Activated T-helper 2 cell treated with anti-CD3 and anti-CD28 coated beads, Interferon-gamma antibody, Interleukin-2, Interleukin-4, amounts not matched to agents 10 μg/mL and 5 μg/mL and 100 μg/mL, durations not matched to agents 14 hours and 24 hours and 36 hours (primary cell): ENCODE data around the gene USP3. TPM values are rescaled to one million over a fixed set of nuclear protein-coding genes. Genes with fewer than 3 reads are reported as not detected.
"Not testable (repeated sequence)": the region's sequence is repeated elsewhere in the genome, so short reads cannot be mapped to it uniquely, and the experiment has no call there.

Experiments used
- DNase-seq: peaks from one replicate; pipeline ENCODE4 v3.0.0; 2021; ENCODE audit warnings: low spot score
- H3K27ac Mint-ChIP-seq: one replicate; pipeline ENCODE4 v1.8.0; 2021; ENCODE audit warnings: mixed read lengths
- H3K27me3 Mint-ChIP-seq: one replicate; pipeline ENCODE4 v1.8.0; 2021; ENCODE audit warnings: low read depth, mixed read lengths
- H3K36me3 Mint-ChIP-seq: one replicate; pipeline ENCODE4 v1.8.0; 2021; ENCODE audit warnings: low read depth, mixed read lengths
- H3K4me1 Mint-ChIP-seq: one replicate; pipeline ENCODE4 v1.8.0; 2021; ENCODE audit warnings: low read depth, mixed read lengths
- H3K4me3 Mint-ChIP-seq: one replicate; pipeline ENCODE4 v1.8.0; 2021; ENCODE audit warnings: low read depth, mild to moderate bottlenecking, moderate library complexity, mixed read lengths
- H3K9me3 Mint-ChIP-seq: one replicate; pipeline ENCODE4 v1.8.0; 2021; ENCODE audit warnings: mixed read lengths
- intact Hi-C: fragments of 100-400 bp; cut with micrococcal nuclease; formaldehyde crosslinking; loops from one replicate; pipeline ENCODE4 v1.15.1; 2023
- total RNA-seq: library from RNA; stranded (reverse); gene quantifications from 2 replicates; pipeline ENCODE4 v1.2.3, GENCODE V29; 2022

Gene USP3
- total RNA-seq, 1 donor from 2014 or later = 47.6 TPM

DNA sequence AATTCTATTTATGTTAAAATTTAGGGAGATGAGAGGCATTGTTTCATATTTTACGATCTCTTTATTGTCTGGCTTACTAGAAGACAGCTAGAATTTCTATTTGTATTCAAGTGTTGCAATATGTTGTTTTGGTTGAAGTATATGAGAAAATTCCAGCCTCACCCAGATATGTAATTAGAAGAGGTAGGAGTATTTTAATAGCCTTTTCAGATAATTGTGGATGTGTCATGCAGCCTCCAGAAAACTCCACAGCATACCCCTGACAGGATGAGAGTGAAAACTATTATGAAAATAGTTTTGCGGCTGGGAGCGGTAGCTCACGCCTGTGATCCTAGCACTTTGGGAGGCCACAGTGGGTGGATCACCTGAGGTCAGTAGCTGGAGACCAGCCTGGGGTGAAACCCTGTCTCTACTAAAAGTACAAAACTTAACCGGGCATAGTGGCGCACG, 21.5 kb upstream of the USP3 start:
- intact Hi-C loops = loop anchor here (5.0 kb wide), 1 partner anchor 119 kb away; no protein-coding TSS in a partner anchor
- no peak overlapping the region for H3K27ac Mint-ChIP-seq
- no peak overlapping the region for H3K4me3 Mint-ChIP-seq
- peaks cover 1% of the 10 kb centered on the region for H3K27me3 Mint-ChIP-seq
- H3K9me3 Mint-ChIP-seq = no peaks in the 10 kb centered on the region
- DNase-seq = no peak
- peaks cover 59% of the 10 kb centered on the region for H3K4me1 Mint-ChIP-seq
- H3K36me3 Mint-ChIP-seq = no peaks in the 10 kb centered on the region

DNA sequence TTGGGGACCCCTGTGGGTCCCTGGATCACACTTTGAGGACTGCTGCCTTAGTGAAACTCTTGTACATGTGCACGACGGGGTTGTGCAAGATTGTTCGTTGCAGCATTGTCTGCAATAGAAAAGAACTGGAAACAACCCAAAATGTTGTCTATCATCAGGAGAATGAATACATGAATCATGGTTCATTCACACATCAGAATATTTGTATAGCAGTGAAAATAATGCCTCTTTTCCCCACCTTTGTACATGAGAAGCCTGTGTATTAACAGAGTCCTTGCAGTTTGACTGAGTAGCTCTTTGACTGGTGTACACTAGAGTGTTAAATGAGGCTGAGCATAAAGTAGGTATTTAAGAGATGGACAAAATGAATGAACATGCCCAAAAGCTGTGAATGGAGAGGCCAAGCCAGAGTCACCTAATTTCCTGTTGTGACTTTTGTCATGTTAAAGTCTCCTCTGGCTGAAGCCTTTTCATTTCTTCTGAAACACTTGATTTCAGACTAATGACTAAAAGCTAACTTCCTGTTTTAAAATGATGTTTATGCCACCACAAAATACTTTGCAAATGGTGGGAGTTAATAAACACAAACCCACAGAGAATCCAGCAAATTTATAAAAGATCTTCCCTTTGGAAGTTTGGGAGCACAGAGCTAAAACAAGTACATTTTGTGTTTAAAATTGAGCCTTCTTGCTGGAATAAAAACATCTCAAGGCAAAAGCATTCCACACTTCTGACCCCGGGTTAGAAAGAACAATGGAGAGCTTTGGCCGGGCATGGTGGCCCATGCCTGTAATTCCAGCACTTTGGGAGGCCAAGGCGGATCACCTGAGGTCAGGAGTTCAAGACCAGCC, 20.6 kb upstream of the USP3 start:
- no peak for DNase-seq
- Mint-ChIP-seq H3K4me3 (no peak overlapping the region), H3K4me1 (peaks cover 54% of the 10 kb centered on the region), H3K27ac (peak overlapping the region; percentile 61), H3K27me3 (peaks cover 1% of the 10 kb centered on the region), H3K9me3 (no peaks in the 10 kb centered on the region), H3K36me3 (no peaks in the 10 kb centered on the region)
- intact Hi-C loops = loop anchor here (5.0 kb wide), 1 partner anchor 119 kb away; no protein-coding TSS in a partner anchor

DNA sequence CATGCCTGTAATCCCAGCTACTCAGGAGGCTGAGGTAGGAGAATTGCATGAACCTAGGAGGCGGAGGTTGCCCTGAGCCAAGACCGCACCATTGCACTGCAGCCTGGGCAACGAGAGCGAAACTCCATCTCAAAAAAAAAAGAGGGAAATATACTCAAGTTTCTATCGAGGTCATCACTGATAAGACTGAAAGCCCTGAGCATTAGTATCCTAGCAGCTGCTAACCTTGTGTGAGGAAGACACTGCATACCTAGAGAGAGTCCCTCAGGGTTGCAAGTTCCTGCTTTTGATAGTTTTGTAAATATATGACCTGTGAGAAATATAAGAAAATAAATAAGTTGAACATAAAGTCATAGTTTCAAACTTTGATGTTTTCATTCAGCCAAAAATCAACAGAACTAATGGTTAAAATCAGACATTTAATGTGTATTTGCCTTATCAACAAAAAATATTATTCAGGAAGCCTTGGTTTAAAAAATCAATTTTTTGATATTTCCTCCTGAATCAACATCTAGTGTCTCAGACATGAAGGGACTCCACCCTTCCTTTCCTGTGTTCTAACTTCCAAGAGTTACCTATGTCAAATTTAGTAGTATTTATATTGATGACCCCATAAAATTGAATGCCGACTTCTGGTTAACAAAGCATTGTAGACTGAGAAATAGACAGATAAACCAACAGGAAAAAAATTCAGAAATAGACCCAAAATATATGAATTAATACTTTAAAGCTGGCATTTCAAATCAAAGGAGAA, 19.8 kb upstream of the USP3 start:
- Mint-ChIP-seq H3K36me3 (no peaks in the 10 kb centered on the region), H3K27me3 (peaks cover 1% of the 10 kb centered on the region), H3K4me1 (peaks cover 47% of the 10 kb centered on the region), H3K27ac (peak overlapping the region; percentile 61), H3K4me3 (no peak overlapping the region), H3K9me3 (no peaks in the 10 kb centered on the region)
- intact Hi-C loops = loop anchor here (5.0 kb wide), 1 partner anchor 118 kb away; no protein-coding TSS in a partner anchor
- no peak for DNase-seq

DNA sequence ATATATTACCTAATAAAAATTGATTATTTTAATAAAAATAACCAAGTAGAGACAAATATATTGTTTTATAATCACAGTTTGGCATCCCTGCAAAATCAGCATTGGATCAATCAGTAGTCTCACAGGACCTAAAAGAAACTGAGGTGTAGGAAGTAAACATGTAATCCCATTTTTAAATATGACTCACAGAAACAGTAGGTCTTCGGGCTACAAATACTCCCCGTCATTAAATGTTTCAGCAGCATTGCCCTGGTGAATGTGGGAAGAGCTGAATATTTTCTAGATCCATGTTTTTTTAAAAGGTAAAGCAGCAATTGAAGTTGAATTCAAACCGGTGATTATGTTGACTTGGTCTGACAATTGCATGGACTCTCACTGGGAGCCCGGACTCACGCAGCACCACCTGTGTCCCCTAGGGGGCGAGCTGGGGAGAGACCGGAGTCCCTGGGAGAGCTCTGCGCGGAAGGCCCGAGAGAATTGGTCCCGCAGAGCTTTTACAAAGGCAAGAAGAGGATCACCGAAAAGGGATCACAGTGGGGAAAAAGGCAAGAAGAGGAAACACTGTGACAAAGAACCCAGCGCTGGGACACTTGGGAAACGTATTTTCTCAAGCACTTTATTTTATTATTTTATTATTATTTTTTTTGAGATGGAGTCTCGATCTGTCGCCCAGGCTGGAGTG, 17.2 kb upstream of the USP3 start:
- intact Hi-C loops = no loop called here
- Mint-ChIP-seq H3K4me3 (no peak overlapping the region), H3K4me1 (peaks cover 37% of the 10 kb centered on the region), H3K27me3 (peaks cover 7% of the 10 kb centered on the region), H3K36me3 (no peaks in the 10 kb centered on the region), H3K27ac (no peak overlapping the region), H3K9me3 (no peaks in the 10 kb centered on the region)
- DNase-seq = peak; percentile 81

DNA sequence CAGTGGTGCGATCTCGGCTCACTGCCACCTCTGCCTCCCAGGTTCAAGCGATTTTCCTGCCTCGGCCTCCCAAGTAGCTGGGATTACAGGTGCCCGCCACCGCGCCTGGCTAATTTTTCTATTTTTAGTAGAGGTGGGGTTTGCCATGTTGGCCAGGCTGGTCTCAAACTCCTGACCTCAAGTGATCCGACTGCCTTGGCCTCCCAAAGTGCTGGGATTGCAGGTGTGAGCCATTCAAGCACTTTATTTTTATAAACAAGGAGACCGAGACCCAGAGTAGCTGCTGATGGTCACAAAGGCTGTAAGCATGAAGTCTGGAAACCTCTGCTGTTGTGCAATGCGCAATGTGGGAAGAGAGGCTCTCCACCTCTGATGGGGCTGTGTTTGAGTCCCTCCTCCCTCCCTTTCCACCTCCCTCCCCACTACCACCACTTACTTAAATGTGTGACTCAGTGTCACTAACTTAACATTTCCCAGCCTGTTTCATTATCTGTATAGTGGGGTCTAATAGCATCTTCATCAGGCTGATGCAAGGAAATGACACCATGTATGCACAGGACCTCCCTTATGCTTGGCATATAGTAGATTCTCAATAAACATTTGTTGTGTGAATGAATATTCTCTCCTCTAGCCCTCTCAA, 16.5 kb upstream of the USP3 start:
- H3K27me3 Mint-ChIP-seq, DNase-seq, H3K27ac Mint-ChIP-seq, intact Hi-C loops, H3K9me3 Mint-ChIP-seq, H3K36me3 Mint-ChIP-seq, H3K4me3 Mint-ChIP-seq: not testable (repeated sequence)
- H3K4me1 Mint-ChIP-seq = peaks cover 35% of the 10 kb centered on the region

DNA sequence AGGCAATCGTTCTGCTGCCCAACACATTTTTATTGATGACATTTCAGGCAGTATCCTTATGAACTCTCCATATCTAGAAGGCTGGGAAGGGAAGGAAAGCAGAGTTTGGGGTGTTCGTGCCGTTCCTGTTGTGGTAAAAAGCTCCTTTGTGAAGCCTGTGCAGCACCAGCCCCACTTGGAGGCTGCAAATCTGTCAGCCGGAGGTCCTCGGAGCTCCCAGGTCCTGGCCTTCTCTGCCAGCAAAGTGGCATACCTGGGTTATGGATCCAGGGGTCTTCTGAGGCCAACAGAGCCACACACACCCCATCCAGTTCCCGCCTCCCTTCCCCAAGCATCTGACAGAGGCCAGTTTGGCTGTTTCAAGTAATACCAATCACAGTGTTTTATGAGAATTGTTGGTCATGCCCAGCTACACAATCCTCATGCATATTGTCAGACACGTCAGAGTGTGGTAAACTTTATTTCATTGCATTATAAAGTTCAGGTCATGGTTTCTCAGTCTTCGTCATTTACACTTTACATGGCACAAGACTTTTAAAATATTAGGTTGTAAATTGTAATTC, 15.9 kb upstream of the USP3 start:
- peaks cover 10% of the 10 kb centered on the region for H3K27me3 Mint-ChIP-seq
- H3K9me3 Mint-ChIP-seq = no peaks in the 10 kb centered on the region
- H3K4me1 Mint-ChIP-seq = peaks cover 39% of the 10 kb centered on the region
- H3K36me3 Mint-ChIP-seq = no peaks in the 10 kb centered on the region
- intact Hi-C loops = no loop called here
- DNase-seq = no peak
- no peak overlapping the region for H3K27ac Mint-ChIP-seq
- no peak overlapping the region for H3K4me3 Mint-ChIP-seq

DNA sequence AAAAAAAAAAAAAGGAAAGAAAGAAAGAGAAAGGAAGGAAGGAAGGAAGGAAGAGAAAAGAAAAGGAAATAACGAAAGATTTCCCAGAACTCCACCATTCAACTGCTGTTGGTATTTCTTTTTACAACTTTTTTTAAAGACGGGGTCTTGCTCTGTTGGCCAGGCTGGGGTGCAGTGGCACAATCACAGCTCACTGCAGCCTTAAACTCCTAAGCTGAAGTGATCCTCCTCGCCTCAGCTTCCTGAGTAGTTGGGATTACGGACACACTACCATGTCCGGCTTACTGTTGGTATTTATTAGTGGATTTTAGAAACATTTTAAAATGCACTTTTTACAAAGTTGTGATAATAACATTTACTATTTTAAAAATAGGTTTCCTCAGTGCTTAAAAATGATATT, 15.0 kb upstream of the USP3 start:
- no peak for DNase-seq
- Mint-ChIP-seq H3K27ac (no peak overlapping the region), H3K9me3 (no peaks in the 10 kb centered on the region), H3K36me3 (no peaks in the 10 kb centered on the region), H3K4me3 (no peak overlapping the region), H3K4me1 (peaks cover 36% of the 10 kb centered on the region), H3K27me3 (peaks cover 10% of the 10 kb centered on the region)
- intact Hi-C loops = no loop called here

DNA sequence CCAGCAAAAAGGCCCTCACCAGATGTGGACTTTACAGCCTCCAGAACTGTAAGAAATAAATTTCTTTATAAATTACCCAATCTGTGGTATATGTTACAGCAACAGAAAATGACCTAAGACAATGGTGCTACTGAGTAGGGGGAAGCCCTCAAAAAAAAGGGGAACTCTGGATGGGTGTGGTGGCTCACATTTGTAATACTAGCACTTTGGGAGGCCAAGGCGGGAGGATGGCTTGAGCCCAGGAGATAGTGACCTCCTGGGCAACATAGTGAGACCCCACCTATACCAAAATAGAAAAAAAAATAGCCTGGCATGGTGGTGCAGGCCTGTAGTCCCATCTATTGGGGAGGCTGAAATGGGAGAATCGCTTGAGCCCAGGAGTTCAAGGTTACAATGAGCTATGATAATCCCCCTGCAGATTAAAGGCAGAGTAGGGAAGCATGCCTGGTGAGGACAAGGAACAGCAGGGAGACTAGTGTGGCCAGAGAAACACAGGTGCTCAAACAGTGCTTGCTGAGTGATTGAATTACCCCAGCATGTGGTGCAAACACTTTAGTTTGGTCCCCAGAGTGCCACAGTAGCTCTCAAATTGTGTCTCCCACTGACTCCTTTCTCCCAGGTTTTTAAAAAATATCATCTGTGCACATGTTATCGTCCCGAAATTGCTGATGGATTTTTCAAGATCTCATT, 13.9 kb upstream of the USP3 start:
- no peak for DNase-seq
- Mint-ChIP-seq H3K27me3 (peaks cover 10% of the 10 kb centered on the region), H3K4me3 (no peak overlapping the region), H3K9me3 (no peaks in the 10 kb centered on the region), H3K4me1 (peaks cover 38% of the 10 kb centered on the region), H3K27ac (no peak overlapping the region), H3K36me3 (no peaks in the 10 kb centered on the region)
- intact Hi-C loops = no loop called here

DNA sequence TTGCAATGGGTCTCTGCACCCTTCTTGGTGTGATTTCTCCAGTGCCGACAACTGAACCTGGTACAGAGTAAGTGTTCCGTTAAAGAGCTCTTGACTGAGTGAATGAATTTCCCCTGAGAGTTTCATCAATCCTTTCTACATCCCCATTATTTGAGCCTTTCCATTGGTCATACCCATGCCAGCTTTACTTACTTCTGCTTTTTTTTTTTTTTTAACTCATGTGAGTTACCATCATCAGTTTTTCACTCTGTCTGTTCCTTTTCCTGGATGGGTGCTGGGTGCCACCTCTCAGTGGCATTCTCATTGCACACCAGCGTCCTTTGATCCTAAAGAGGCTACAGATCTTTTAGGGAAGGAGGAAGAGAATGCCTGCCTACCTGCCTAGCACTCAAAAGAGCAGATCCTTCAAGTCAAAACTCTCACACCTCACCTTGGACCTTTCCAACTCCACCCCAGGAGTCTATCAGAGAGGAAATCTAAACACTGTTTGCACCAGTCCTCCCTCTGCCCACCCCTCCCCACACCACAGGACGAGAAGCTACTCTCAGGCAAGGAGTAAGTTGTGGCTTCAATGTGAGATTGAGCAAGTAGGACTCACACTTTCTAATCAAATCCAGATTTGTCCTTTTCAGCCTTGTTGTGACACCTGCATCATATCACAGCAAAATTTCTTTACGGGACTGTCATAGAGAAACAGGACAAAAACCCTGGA, 13.1 kb upstream of the USP3 start:
- DNase-seq = no peak
- intact Hi-C loops = no loop called here
- peaks cover 44% of the 10 kb centered on the region for H3K4me1 Mint-ChIP-seq
- H3K36me3 Mint-ChIP-seq = no peaks in the 10 kb centered on the region
- H3K27me3 Mint-ChIP-seq = peaks cover 10% of the 10 kb centered on the region
- H3K9me3 Mint-ChIP-seq = no peaks in the 10 kb centered on the region
- H3K27ac Mint-ChIP-seq = no peak overlapping the region
- H3K4me3 Mint-ChIP-seq = no peak overlapping the region

DNA sequence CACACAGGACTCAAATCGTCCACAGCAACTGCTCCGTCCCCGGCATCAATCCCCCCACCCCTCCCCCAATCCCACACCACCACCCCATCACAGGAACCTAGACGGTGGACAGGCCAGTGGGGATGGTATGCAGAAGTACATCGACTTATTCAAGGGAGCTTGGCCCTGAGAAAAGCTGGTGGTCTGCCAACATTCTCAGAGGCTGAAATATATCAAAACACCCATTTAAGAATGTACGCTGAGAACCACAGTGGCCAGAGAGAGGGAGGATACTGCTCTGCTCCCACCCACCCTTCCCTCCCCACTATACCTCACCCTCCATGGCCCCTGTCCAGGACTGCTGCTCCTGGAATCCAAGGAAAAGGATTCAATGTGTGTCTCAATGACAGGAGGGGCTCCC, 12.4 kb upstream of the USP3 start:
- DNase-seq = no peak
- H3K27ac Mint-ChIP-seq = no peak overlapping the region
- H3K36me3 Mint-ChIP-seq = no peaks in the 10 kb centered on the region
- intact Hi-C loops = no loop called here
- H3K4me1 Mint-ChIP-seq = peaks cover 39% of the 10 kb centered on the region
- no peaks in the 10 kb centered on the region for H3K9me3 Mint-ChIP-seq
- H3K27me3 Mint-ChIP-seq = peaks cover 10% of the 10 kb centered on the region
- no peak overlapping the region for H3K4me3 Mint-ChIP-seq

DNA sequence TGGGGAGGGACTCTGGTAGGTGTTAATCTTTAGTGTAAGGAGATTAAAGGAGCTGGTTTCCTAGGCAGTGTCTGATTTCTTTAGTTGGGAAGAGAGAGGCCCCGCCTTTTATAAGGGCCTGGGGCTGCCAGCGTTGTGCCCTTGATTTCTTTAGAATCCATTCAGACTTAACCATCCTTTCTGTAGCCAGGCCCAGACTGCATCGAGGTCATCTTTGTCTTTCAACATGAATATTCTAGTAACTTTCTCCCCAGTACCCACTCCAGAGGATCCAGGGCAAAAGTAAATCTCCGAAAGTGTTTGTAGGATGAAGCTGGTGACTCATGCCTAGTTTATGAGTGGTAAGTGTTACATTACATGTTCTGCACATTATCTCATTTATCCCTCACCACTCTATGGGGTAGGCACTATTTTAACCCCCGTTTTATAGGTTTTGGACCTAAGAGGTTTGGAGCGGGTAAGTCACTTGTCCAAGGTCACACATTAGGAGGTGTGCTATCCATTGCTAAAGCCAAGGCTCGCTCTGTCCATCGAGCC, 11.8 kb upstream of the USP3 start:
- DNase-seq = no peak
- Mint-ChIP-seq H3K27ac (no peak overlapping the region), H3K36me3 (no peaks in the 10 kb centered on the region), H3K4me3 (no peak overlapping the region), H3K4me1 (peaks cover 35% of the 10 kb centered on the region), H3K9me3 (no peaks in the 10 kb centered on the region), H3K27me3 (peaks cover 9% of the 10 kb centered on the region)
- intact Hi-C loops = no loop called here
